HG03045 (cell line): ENCODE data around the gene KPNA6.
"Not testable (repeated sequence)": the region's sequence is repeated elsewhere in the genome, so short reads cannot be mapped to it uniquely, and the experiment has no call there.

ENCODE experiments used
- ATAC-seq: cut with Tn5 transposase; IDR thresholded peaks from one replicate; pipeline ENCODE4 v1.9.1; 2021; ENCODE audit warnings: mild to moderate bottlenecking, moderate library complexity; ENCODE audit not compliant: unreplicated experiment

Gene KPNA6

GRCh38 chr1:32100359-32100758 lies 7.5 kb upstream of the KPNA6 start:
- ATAC-seq: no peak

GRCh38 chr1:32100807-32101708 lies 6.8 kb upstream of the KPNA6 start:
- no peak for ATAC-seq

GRCh38 chr1:32104127-32104526 lies 3.7 kb upstream of the KPNA6 start:
- no peak for ATAC-seq

- ATAC-seq: no peak
Measured at GRCh38 chr1:32105338-32105737, 2.5 kb upstream of the KPNA6 start.

GRCh38 chr1:32106663-32107275 lies 1.1 kb upstream of the KPNA6 start:
- no peak for ATAC-seq

- ATAC-seq: no peak
Measured at GRCh38 chr1:32111040-32111623, 3.3 kb downstream of the KPNA6 start.

GRCh38 chr1:32111789-32112188 lies 3.9 kb downstream of the KPNA6 start:
- no peak for ATAC-seq

- ATAC-seq: no peak
Measured at GRCh38 chr1:32112806-32113375, 5.0 kb downstream of the KPNA6 start.

- ATAC-seq: not testable (repeated sequence)
Measured at GRCh38 chr1:32113436-32113835, 5.6 kb downstream of the KPNA6 start.

GRCh38 chr1:32114420-32114819 lies 6.6 kb downstream of the KPNA6 start:
- ATAC-seq: no peak

- ATAC-seq: no peak
Measured at GRCh38 chr1:32115496-32115895, 7.6 kb downstream of the KPNA6 start.

GRCh38 chr1:32116531-32116930 lies 8.7 kb downstream of the KPNA6 start:
- ATAC-seq: no peak

GRCh38 chr1:32122151-32122550 lies 14.3 kb downstream of the KPNA6 start:
- ATAC-seq: no peak

- not testable (repeated sequence) for ATAC-seq
Measured at GRCh38 chr1:32123361-32123760, 15.5 kb downstream of the KPNA6 start.

- ATAC-seq: no peak
Measured at GRCh38 chr1:32125313-32125712, 17.5 kb downstream of the KPNA6 start.

GRCh38 chr1:32126770-32127169 lies 18.9 kb downstream of the KPNA6 start:
- ATAC-seq: no peak

GRCh38 chr1:32127409-32128198 lies 19.7 kb downstream of the KPNA6 start:
- no peak for ATAC-seq

GRCh38 chr1:32128479-32128878 lies 20.6 kb downstream of the KPNA6 start:
- no peak for ATAC-seq

GRCh38 chr1:32128964-32129363 lies 21.1 kb downstream of the KPNA6 start:
- ATAC-seq: no peak

GRCh38 chr1:32133950-32134280 lies 26.1 kb downstream of the KPNA6 start:
- ATAC-seq: not testable (repeated sequence)

GRCh38 chr1:32137111-32137510 lies 29.3 kb downstream of the KPNA6 start:
- no peak for ATAC-seq
